Adrenal gland (tissue), 12 donors: Measurements from ENCODE around the gene GPS1. TPM values are rescaled to one million over a fixed set of nuclear protein-coding genes. Genes with fewer than 3 reads are reported as not detected.
A peak's percentile ranks its signal among the peaks of the same experiment; 100 is the strongest.

Source experiments
- DNase-seq, 7 donors: peaks; one replicate each; pipeline ENCODE4 v3.0.0-alpha.2; 2019 to 2020
- H3K27ac ChIP-seq, 5 donors: fragments of 200-600 bp; sonication (generic) in 4 of 5; 1 replicate in 3 of 5; 2 replicates in 2 of 5; pipeline versions ENCODE4 v1.5.1 to v1.8.0; 2016 to 2020; ENCODE audit warnings: mild to moderate bottlenecking in 1 of 5
- H3K27me3 ChIP-seq: fragments of 200-600 bp; 2 replicates; pipeline ENCODE4 v1.8.0; 2021
- H3K36me3 ChIP-seq, 2 donors: fragments of 200-600 bp; replicated peaks in 1 of 2; 1 replicate in 1 of 2; 2 replicates in 1 of 2; pipeline versions ENCODE4 v1.5.1 to v1.8.0; 2018 to 2022
- H3K4me1 ChIP-seq, 2 donors: fragments of 200-600 bp; replicated peaks in 1 of 2; 1 replicate in 1 of 2; 2 replicates in 1 of 2; pipeline versions ENCODE4 v1.5.1 to v1.8.0; 2018 to 2021
- H3K4me3 ChIP-seq, 4 donors: fragments of 200-600 bp; sonication (generic) in 3 of 4; one replicate each; pipeline ENCODE4 v1.5.1; 2016 to 2018
- H3K9me3 ChIP-seq, 3 donors: fragments of 200-600 bp; sonication (generic) in 1 of 3; replicated peaks in 1 of 3; 1 replicate in 2 of 3; 2 replicates in 1 of 3; pipeline versions ENCODE4 v1.5.1 to v1.8.0; 2016 to 2021
- CTCF ChIP-seq, 6 experiments: fragments of 450-650 bp in 4 of 6; fragments of 200-600 bp in 2 of 6; sonication (generic) in 1 of 6; IDR thresholded peaks; 1 replicate in 5 of 6; 2 replicates in 1 of 6; pipeline versions ENCODE4 v1.5.1 to v1.8.0; 2016 to 2021; ENCODE audit warnings: antibody characterized with exemption in 6 of 6, mild to moderate bottlenecking in 2 of 6, moderate library complexity in 1 of 6
- POLR2A ChIP-seq, 2 donors: fragments of 450-650 bp; IDR thresholded peaks; one replicate each; pipeline ENCODE4 v1.6.1; 2017; ENCODE audit warnings: antibody characterized with exemption in 2 of 2, mild to moderate bottlenecking in 2 of 2, moderate library complexity in 1 of 2
- WGBS, 4 donors: extraction: QIAGEN DNeasy Blood & Tissue Kit in 2 of 4; methylation state at CpG; one replicate each; pipeline versions ENCODE4 v1.1.5 to v1.1.7; 2013 to 2017; 5-methylcytosine and 5-hydroxymethylcytosine counted together
- intact Hi-C, 2 donors: fragments of 100-400 bp; cut with DNase I; formaldehyde crosslinking; loops; one replicate each; pipeline versions ENCODE4 v1.14.1 to v1.15.0; 2022 to 2023
- polyA plus RNA-seq, 3 donors: library from polyadenylated mRNA; stranded (reverse); fragments of 200-250 nt in 2 of 3; fragments of 350-450 nt in 1 of 3; fragmentation: Illumina TruSeq in 1 of 3; extraction: RNeasy Lipid Tissue Mini Kit (QIAGEN cat#74804) in 1 of 3; gene quantifications; one replicate each; pipeline ENCODE4 v1.2.3, GENCODE V29; 2013 to 2014
- total RNA-seq, 9 donors: library from RNA; depleted of rRNA in 4 of 9; stranded (reverse); fragments of >200 nt in 4 of 9; fragments of 120-200 nt in 1 of 9; fragmentation: NEBNext Ultra II Directional in 1 of 9; extraction: Animal tissue kit (Norgen Biotek cat#: 25700) in 1 of 9; gene quantifications; one replicate each; pipeline versions ENCODE4 v1.1.0 to v1.2.4, GENCODE V29; 2013 to 2023
- donor health status: healthy with polysubstance abuse.
- donor health status: Bipolar disorder and iron deficiency.
- donor health status: DM: yes; HTN: yes; CAD: no.
- donor health status: DM: no; HTN: no; CAD: no.
- donor health status: DM: no; HTN: no; CAD: no.
- donor health status: DM: yes; HTN: yes; CAD: no.

Gene GPS1
- total and polyA plus RNA-seq, 12 donors, result 37.4 to 305 (median 113) TPM

- 38 to 56% (median 51%) methylated on average over 14 to 24 of the region's 24 CpGs for WGBS, 4 donors
- intact Hi-C loops, result no loop called here
- DNase-seq, result peak; percentile 74 to 94 (median 90)
- Histone ChIP-seq H3K4me1 (peaks cover 20 to 54% of the 10 kb centered on the region in 2 donors), H3K36me3 (no peaks in the 10 kb centered on the region), H3K4me3 (no peak overlapping the region), H3K27ac (peak overlapping the region in 4 of 5 donors; percentile 66 to 86 (median 74)), H3K27me3 (no peaks in the 10 kb centered on the region), H3K9me3 (no peaks in the 10 kb centered on the region)
- TF ChIP-seq CTCF (IDR thresholded peaks at IDR 0.05) (no peak), POLR2A (IDR thresholded peaks at IDR 0.05) (peak in 1 of 2 donors; percentile 48)
Observed at GRCh38 chr17:82103553-82104451, 52.1 kb downstream of the GPS1 start.

- H3K4me3 ChIP-seq, result no peak overlapping the region
- no peaks in the 10 kb centered on the region for H3K9me3 ChIP-seq
- H3K36me3 ChIP-seq, result no peaks in the 10 kb centered on the region
- DNase-seq, result peak in 2 of 7 donors; percentile 15 to 21
- TF ChIP-seq POLR2A (IDR thresholded peaks at IDR 0.05) (no peak), CTCF (IDR thresholded peaks at IDR 0.05) (no peak)
- peaks cover 11 to 45% of the 10 kb centered on the region in 2 donors for H3K4me1 ChIP-seq
- 92 to 94% (median 93%) methylated on average over 5 to 11 of the region's 11 CpGs for WGBS, 4 donors
- no peaks in the 10 kb centered on the region for H3K27me3 ChIP-seq
- intact Hi-C loops, result no loop called here
- peak overlapping the region in 2 of 5 donors; percentile 34 to 80 for H3K27ac ChIP-seq
Observed at GRCh38 chr17:82104797-82105416, 53.2 kb downstream of the GPS1 start.

GRCh38 chr17:82105417-82105881 lies 53.8 kb downstream of the GPS1 start:
- no peaks in the 10 kb centered on the region for H3K36me3 ChIP-seq
- peaks cover 11 to 40% of the 10 kb centered on the region in 2 donors for H3K4me1 ChIP-seq

GRCh38 chr17:82105882-82106687 lies 54.4 kb downstream of the GPS1 start:
- 38 to 72% (median 51%) methylated on average over 17 to 24 of the region's 24 CpGs for WGBS, 4 donors
- peaks cover 11 to 40% of the 10 kb centered on the region in 2 donors for H3K4me1 ChIP-seq
- peak overlapping the region in 3 of 5 donors; percentile 23 to 77 (median 74) for H3K27ac ChIP-seq
- TF ChIP-seq CTCF (IDR thresholded peaks at IDR 0.05) (peak in 3 of 6 experiments; percentile 31 to 46 (median 41)), POLR2A (IDR thresholded peaks at IDR 0.05) (no peak)
- intact Hi-C loops, result no loop called here
- H3K4me3 ChIP-seq, result no peak overlapping the region
- DNase-seq, result peak in 6 of 7 donors; percentile 15 to 88 (median 41)
- no peaks in the 10 kb centered on the region for H3K36me3 ChIP-seq
- H3K27me3 ChIP-seq, result no peaks in the 10 kb centered on the region
- no peaks in the 10 kb centered on the region for H3K9me3 ChIP-seq

More at GRCh38 chr17:82105417-82105881, 53.8 kb downstream of the GPS1 start:
- no peaks in the 10 kb centered on the region for H3K27me3 ChIP-seq
- no peaks in the 10 kb centered on the region for H3K9me3 ChIP-seq
- H3K27ac ChIP-seq, result peak overlapping the region in 2 of 5 donors; percentile 74 to 77
- WGBS, 4 donors, result 86 to 97% (median 88%) methylated on average over 3 to 13 of the region's 13 CpGs
- no peak for TF ChIP-seq POLR2A (IDR thresholded peaks at IDR 0.05)
- DNase-seq, result peak in 3 of 7 donors; percentile 11 to 27 (median 20)
- H3K4me3 ChIP-seq, result no peak overlapping the region
- intact Hi-C loops, result no loop called here
